NCI-H2029 (cell line): ENCODE measurements around the gene EIF1.
"Not testable (repeated sequence)": the region's sequence is repeated elsewhere in the genome, so short reads cannot be mapped to it uniquely, and the experiment has no call there.

Experiments used
- DNase-seq: peaks from one replicate; lab custom pipeline; 2025; lab: John Stamatoyannopoulos, UW

EIF1 gene

GRCh38 chr17:41655611-41656111 is 33.0 kb upstream of the EIF1 start:
- no peak for DNase-seq

- DNase-seq, result no peak
These were observed 32.2 kb upstream of the EIF1 start for GRCh38 chr17:41656249-41657023.

GRCh38 chr17:41657176-41657754 is 31.4 kb upstream of the EIF1 start:
- no peak for DNase-seq

GRCh38 chr17:41657936-41658335 is 30.7 kb upstream of the EIF1 start:
- DNase-seq, result no peak

- no peak for DNase-seq
These were observed 29.8 kb upstream of the EIF1 start for GRCh38 chr17:41658846-41659245.

- no peak for DNase-seq
These were observed 29.1 kb upstream of the EIF1 start for GRCh38 chr17:41659427-41660212.

- DNase-seq, result no peak
These were observed 28.4 kb upstream of the EIF1 start for GRCh38 chr17:41660221-41660711.

- DNase-seq, result no peak
These were observed 25.1 kb upstream of the EIF1 start for GRCh38 chr17:41663451-41664171.

GRCh38 chr17:41664172-41664457 is 24.6 kb upstream of the EIF1 start:
- DNase-seq, result no peak

- DNase-seq, result no peak
These were observed 23.8 kb upstream of the EIF1 start for GRCh38 chr17:41664587-41665565.

- peak; percentile 89 for DNase-seq
These were observed 23.0 kb upstream of the EIF1 start for GRCh38 chr17:41665566-41666236.

GRCh38 chr17:41666237-41666641 is 22.4 kb upstream of the EIF1 start:
- peak; percentile 42 for DNase-seq

GRCh38 chr17:41666708-41667279 is 21.9 kb upstream of the EIF1 start:
- peak; percentile 73 for DNase-seq

- no peak for DNase-seq
These were observed 21.2 kb upstream of the EIF1 start for GRCh38 chr17:41667280-41668041.

GRCh38 chr17:41672153-41672552 is 16.5 kb upstream of the EIF1 start:
- DNase-seq, result no peak

GRCh38 chr17:41675157-41676057 is 13.3 kb upstream of the EIF1 start:
- not testable (repeated sequence) for DNase-seq

GRCh38 chr17:41676058-41676419 is 12.6 kb upstream of the EIF1 start:
- DNase-seq, result no peak

- no peak for DNase-seq
These were observed 10.2 kb upstream of the EIF1 start for GRCh38 chr17:41678411-41678906.
